Keratinocyte (primary cell): ENCODE data around the gene GRB14. TPM values are rescaled to one million over a fixed set of nuclear protein-coding genes. Genes with fewer than 3 reads are reported as not detected.

Experiments used
- DNase-seq: peaks from one replicate; pipeline ENCODE4 v3.0.0-alpha.2; 2011; ENCODE audit warnings: low read depth, missing footprints, low spot score
- FAIRE-seq: peaks from 2 replicates; lab custom pipeline; 2011; peaks lifted over from hg19 to GRCh38; lab: Jason Lieb, UNC
- H2AFZ ChIP-seq: 2 replicates; pipeline ENCODE4 v1.6.0; 2012; ENCODE audit warnings: low read length, control low read depth, inconsistent platforms; ENCODE audit not compliant: control insufficient read depth
- H3K27ac ChIP-seq: 2 replicates; pipeline ENCODE4 v1.5.1; 2011; ENCODE audit warnings: low read length; ENCODE audit not compliant: control insufficient read depth, insufficient read depth
- H3K27me3 ChIP-seq: 3 replicates; pipeline ENCODE4 v1.6.0; 2011; ENCODE audit warnings: low read length; ENCODE audit not compliant: control insufficient read depth, insufficient read depth; ENCODE audit errors: extremely low read depth
- H3K36me3 ChIP-seq, 2 experiments: 2 replicates in 1 of 2; 3 replicates in 1 of 2; pipeline ENCODE4 v1.5.1; 2011; ENCODE audit warnings: low read length in 2 of 2, mild to moderate bottlenecking in 1 of 2; ENCODE audit not compliant: control insufficient read depth in 2 of 2, insufficient read depth in 2 of 2; ENCODE audit errors: extremely low read depth in 1 of 2
- H3K4me1 ChIP-seq: 3 replicates; pipeline ENCODE4 v1.5.1; 2011; ENCODE audit warnings: low read length; ENCODE audit not compliant: control insufficient read depth, insufficient read depth; ENCODE audit errors: extremely low read depth
- H3K4me2 ChIP-seq: 3 replicates; pipeline ENCODE4 v1.6.0; 2011; ENCODE audit warnings: low read depth, low read length; ENCODE audit not compliant: control insufficient read depth, insufficient read depth; ENCODE audit errors: extremely low read depth
- H3K4me3 ChIP-seq, 3 experiments: fragments of 200-600 bp in 1 of 3; sonication (generic) in 1 of 3; 2 replicates in 2 of 3; 3 replicates in 1 of 3; pipeline ENCODE4 v1.5.1; 2011 to 2016; ENCODE audit warnings: low read length in 3 of 3, mild to moderate bottlenecking in 3 of 3, control low read depth in 2 of 3, inconsistent platforms in 1 of 3, low read depth in 1 of 3, mixed read lengths in 1 of 3, mixed run types in 1 of 3, moderate library complexity in 1 of 3; ENCODE audit not compliant: control insufficient read depth in 2 of 3, insufficient read depth in 2 of 3; ENCODE audit errors: extremely low read depth in 1 of 3
- H3K79me2 ChIP-seq: 2 replicates; pipeline ENCODE4 v1.6.0; 2012; ENCODE audit warnings: low read length; ENCODE audit not compliant: control insufficient read depth, insufficient read depth
- H3K9ac ChIP-seq: 3 replicates; pipeline ENCODE4 v1.6.0; 2011; ENCODE audit warnings: low read length; ENCODE audit not compliant: control insufficient read depth, insufficient read depth; ENCODE audit errors: extremely low read depth
- H3K9me1 ChIP-seq: 3 replicates; pipeline ENCODE4 v1.6.0; 2011; ENCODE audit warnings: low read length; ENCODE audit not compliant: control insufficient read depth, insufficient read depth; ENCODE audit errors: extremely low read depth
- H3K9me3 ChIP-seq: 2 replicates; pipeline ENCODE4 v1.5.1; 2012; ENCODE audit warnings: low read depth, low read length; ENCODE audit not compliant: control insufficient read depth
- H4K20me1 ChIP-seq: 3 replicates; pipeline ENCODE4 v1.6.0; 2011; ENCODE audit warnings: low read length; ENCODE audit not compliant: control insufficient read depth, insufficient read depth; ENCODE audit errors: extremely low read depth
- EZH2 ChIP-seq: IDR thresholded peaks from one replicate; pipeline ENCODE4 v1.6.1; 2012; ENCODE audit warnings: inconsistent platforms, mild to moderate bottlenecking, low read length, moderate library complexity
- dilution Hi-C: fragments of 300-500 bp; cut with MboI; formaldehyde crosslinking; loops from one replicate; pipeline ENCODE4 v1.7.0; 2020; ENCODE audit warnings: low sequenced_read_pairs; ENCODE audit not compliant: extremely low pct_ligation_motif_present
- polyA plus RNA-seq, 5 experiments: library from polyadenylated mRNA; depleted of rRNA in 3 of 5; stranded (reverse) in 3 of 5; stranded (forward) in 1 of 5; unstranded in 1 of 5; fragments of >200 nt; gene quantifications; 1 replicate in 1 of 5; 2 replicates in 3 of 5; 3 replicates in 1 of 5; pipeline versions ENCODE4 v1.2.1 to v1.2.3, GENCODE V29; 2011 to 2012; ENCODE audit warnings: missing spikeins in 2 of 5, low read depth in 1 of 5, low replicate concordance in 1 of 5
- TF ChIP-seq, protein P1 (sequence below), 3 experiments: IDR thresholded peaks in 1 of 3; conservative IDR thresholded peaks in 1 of 3; optimal IDR thresholded peaks in 1 of 3; 2 replicates in 2 of 3; 3 replicates in 1 of 3; pipeline versions ENCODE3 to v1.5.1; 2011; ENCODE audit warnings: low read length in 3 of 3, mild to moderate bottlenecking in 3 of 3, moderate library complexity in 2 of 3, control low read depth in 1 of 3, inconsistent platforms in 1 of 3; ENCODE audit not compliant: insufficient read depth in 2 of 3; ENCODE audit errors: extremely low read depth in 1 of 3

GRB14 gene
- polyA plus RNA-seq, 1 donor (not counting 4 experiments of a cell fraction or from before 2014, with no cell fraction given), result 4.2 TPM

DNA sequence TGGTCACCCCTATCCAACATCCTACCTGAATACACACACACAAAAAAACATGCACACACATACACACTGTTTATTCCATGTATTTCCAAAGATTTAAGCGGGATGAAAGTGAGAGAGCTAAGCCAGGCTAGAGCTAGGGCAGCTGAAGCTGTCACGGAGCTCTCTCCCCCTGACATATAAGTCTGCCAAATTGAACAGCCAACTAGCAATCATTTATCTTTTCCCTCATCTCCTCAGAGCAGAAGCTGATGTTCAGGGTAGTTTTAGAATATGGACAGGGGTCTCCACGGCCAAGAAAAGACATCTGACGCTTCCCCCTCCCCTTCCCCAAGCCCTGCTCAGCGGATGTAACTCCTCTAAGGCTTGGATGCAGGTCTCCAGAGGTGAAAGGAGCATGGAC is 171.6 kb downstream of the GRB14 start:
- no peak for DNase-seq
- Histone ChIP-seq H3K9me3 (no peaks in the 10 kb centered on the region), H3K4me1 (no peaks in the 10 kb centered on the region), H3K79me2 (no peaks in the 10 kb centered on the region), H3K9ac (no peak overlapping the region), H4K20me1 (no peaks in the 10 kb centered on the region), H3K9me1 (no peaks in the 10 kb centered on the region), H3K36me3 (no peaks in the 10 kb centered on the region), H3K4me2 (no peak overlapping the region), H2AFZ (no peak overlapping the region), H3K4me3 (no peak overlapping the region), H3K27me3 (no peaks in the 10 kb centered on the region), H3K27ac (no peak overlapping the region)
- dilution Hi-C loops, result no loop called here
- TF ChIP-seq, protein P1, sequence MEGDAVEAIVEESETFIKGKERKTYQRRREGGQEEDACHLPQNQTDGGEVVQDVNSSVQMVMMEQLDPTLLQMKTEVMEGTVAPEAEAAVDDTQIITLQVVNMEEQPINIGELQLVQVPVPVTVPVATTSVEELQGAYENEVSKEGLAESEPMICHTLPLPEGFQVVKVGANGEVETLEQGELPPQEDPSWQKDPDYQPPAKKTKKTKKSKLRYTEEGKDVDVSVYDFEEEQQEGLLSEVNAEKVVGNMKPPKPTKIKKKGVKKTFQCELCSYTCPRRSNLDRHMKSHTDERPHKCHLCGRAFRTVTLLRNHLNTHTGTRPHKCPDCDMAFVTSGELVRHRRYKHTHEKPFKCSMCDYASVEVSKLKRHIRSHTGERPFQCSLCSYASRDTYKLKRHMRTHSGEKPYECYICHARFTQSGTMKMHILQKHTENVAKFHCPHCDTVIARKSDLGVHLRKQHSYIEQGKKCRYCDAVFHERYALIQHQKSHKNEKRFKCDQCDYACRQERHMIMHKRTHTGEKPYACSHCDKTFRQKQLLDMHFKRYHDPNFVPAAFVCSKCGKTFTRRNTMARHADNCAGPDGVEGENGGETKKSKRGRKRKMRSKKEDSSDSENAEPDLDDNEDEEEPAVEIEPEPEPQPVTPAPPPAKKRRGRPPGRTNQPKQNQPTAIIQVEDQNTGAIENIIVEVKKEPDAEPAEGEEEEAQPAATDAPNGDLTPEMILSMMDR (optimal IDR thresholded peaks at IDR 0.05 in 1 of 3, IDR thresholded peaks at IDR 0.05 in 1 of 3, conservative IDR thresholded peaks at IDR 0.05 in 1 of 3; ENCODE audit: extremely low read depth in 1 of 3, insufficient read depth in 2 of 3, low read length in 3 of 3), result no peak
- TF ChIP-seq EZH2, result no peak
- no peak for FAIRE-seq

DNA sequence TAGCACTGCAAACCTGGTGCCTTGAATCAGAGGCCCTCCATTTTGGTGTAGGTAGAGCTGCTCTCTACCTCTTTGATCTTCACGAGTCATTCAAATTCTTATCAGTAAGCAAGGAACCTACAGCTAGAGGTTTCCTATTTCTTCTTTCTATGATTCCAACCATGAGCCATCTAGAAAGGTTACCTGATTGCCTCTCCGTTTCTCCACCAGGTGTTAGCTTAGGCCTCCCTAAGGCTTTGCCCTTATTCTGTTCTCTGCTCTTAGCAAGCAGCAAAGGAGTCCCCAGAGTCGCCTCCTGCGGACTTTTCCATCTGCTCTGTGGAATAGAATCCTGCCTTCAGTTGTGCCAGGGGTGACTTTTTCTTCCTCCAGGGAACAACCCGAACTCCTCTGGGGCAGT is 173.6 kb downstream of the GRB14 start:
- Histone ChIP-seq H3K4me2 (no peak overlapping the region), H3K4me3 (no peak overlapping the region), H4K20me1 (no peaks in the 10 kb centered on the region), H3K9me1 (no peaks in the 10 kb centered on the region), H3K36me3 (no peaks in the 10 kb centered on the region), H2AFZ (no peak overlapping the region), H3K27me3 (no peaks in the 10 kb centered on the region), H3K79me2 (no peaks in the 10 kb centered on the region), H3K9ac (no peak overlapping the region), H3K27ac (no peak overlapping the region), H3K9me3 (no peaks in the 10 kb centered on the region), H3K4me1 (no peaks in the 10 kb centered on the region)
- FAIRE-seq, result no peak
- TF ChIP-seq, protein P1 (optimal IDR thresholded peaks at IDR 0.05 in 1 of 3, IDR thresholded peaks at IDR 0.05 in 1 of 3, conservative IDR thresholded peaks at IDR 0.05 in 1 of 3; ENCODE audit: extremely low read depth in 1 of 3, insufficient read depth in 2 of 3, low read length in 3 of 3), result no peak
- no peak for TF ChIP-seq EZH2
- dilution Hi-C loops, result no loop called here
- DNase-seq, result no peak

Other genes with a start within 250 kb of the GRB14 start
- 11.1 to 25.6 TPM (median 14.9 TPM) in 3 replicates for gene COBLL1, start 220.3 kb upstream of the GRB14 start, polyA plus RNA-seq